Inflammatory macrophage (primary cell): ENCODE measurements around the gene MPP2.
"Not testable (repeated sequence)": the region's sequence is repeated elsewhere in the genome, so short reads cannot be mapped to it uniquely, and the experiment has no call there.

ENCODE experiments used
- DNase-seq, 2 donors: peaks; one replicate each; pipeline ENCODE4 v3.0.0-alpha.2; 2020 to 2022

Gene MPP2

DNA sequence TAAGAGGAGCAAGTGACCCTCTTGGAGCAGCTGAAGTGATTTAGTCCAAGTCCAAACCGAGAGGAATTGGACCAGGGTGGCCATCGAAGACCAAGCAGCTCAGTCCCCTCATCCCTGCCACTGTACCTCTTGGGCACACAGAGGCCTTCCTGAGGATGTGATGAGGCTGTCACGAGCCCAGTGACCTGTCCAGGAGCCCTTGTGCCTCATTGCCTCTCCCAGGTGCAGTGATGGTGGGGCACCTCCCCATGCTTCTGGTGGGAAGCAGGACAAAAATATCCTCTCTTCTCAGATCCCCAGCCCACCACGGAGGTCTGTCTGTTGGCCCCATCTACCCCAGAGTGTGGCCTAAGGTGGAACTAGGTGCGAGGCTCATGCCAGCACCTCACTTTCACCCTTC, 63.1 kb downstream of the MPP2 start:
- no peak for DNase-seq

DNA sequence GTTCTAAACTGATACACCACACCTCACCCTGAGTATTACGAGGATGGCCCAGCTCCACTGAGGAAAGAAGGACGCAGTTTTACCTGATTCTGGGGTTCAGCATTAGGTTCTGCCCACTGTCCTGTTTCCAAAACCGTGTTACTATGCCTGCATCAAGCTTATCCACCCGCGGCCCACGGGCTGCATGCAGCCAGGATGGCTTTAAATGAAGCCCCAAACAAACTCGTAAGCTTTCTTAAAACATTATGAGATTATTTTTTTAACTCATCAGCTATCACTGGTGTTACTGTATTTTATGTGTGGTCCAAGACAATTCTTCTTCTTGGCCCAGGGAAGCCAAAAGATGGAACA, 64.4 kb downstream of the MPP2 start:
- no peak for DNase-seq

DNA sequence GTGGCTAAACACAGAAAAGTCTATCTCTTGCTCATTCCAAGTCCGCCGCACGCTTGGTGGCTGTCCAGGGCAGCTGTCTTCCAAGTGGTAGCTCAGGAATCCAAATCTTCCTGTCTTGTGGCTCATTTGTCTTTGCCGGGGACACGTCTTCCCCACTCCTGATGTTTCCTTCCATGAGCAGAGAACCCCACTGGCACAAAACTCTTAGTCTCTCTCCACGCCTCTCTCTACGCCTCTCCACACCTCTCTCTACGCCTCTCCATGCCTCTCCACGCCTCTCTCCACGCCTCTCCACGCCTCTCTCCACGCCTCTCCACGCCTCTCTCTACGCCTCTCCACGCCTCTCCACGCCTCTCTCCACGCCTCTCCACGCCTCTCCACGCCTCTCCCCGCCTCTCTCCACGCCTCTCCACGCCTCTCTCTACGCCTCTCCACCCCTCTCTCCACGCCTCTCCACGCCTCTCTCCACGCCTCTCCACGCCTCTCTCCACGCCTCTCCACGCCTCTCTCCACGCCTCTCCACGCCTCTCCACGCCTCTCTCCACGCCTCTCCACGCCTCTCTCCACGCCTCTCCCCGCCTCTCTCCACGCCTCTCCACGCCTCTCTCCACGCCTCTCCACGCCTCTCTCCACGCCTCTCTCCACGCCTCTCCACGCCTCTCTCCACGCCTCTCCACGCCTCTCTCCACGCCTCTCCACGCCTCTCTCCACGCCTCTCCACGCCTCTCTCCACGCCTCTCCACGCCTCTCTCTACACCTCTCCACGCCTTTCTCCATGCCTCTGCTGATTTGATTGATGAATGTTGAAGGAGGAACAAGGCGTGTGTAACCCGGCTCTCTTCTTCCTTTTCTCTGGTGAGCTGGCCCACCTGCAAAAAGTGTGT, 65.0 kb downstream of the MPP2 start:
- not testable (repeated sequence) for DNase-seq

DNA sequence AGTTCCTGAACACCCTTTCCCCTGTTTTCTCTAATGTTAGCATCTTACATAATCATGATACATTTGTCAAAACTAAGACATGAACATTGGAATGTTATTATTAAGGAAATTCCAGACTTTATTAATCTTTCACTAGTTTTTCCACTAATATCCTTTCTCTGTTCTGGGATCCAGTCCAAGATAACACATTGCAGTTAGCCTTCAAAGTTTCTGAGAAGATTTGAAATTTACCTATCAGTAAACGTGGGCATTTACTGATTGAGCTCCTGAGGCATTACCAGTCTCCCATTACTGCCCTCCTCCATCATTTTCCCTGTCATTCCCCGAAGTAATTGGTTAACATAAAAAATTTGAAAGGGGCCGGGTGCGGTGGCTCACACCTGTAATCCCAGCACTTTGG, 66.1 kb downstream of the MPP2 start:
- no peak for DNase-seq

DNA sequence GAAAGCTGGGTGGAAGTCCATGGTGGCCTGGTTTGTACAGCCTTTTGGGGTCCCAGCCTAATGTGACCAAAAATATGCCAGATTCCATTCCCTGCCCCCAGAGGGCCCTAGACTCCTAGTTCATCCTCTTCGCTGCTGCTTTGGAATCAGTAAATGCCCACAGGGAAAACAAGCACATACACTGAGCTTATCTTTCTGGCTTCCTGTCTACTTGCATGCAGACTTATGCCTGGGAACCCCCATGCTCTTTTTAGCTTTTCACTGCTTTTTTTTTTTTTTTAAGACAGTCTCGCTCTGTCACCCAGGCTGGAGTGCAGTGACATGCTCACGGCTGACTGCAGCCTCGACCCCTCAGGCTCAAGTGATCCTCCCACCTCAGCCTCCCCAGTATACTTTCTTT, 66.5 kb downstream of the MPP2 start:
- DNase-seq: no peak

DNA sequence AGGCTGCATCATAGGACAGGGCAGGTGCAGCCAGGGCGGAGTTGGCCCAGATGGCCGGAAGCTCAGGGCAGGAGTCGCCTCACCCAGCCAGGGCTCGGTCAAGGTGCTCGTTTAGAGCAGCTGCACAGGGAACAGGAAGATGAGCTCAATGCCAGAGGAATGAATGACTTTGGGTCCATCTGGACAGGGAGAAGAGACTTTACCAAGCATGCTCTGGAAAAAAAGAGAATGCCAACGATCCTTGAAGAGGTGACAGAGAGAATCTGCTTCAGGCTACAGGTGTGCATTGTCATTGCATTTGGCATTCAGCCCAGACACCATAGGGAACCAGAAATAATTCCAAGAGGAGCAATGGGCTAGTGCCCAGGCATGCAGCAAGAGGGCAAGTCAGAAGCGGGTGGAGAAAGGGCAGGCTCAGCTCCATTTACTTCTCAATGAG, 67.6 kb downstream of the MPP2 start:
- DNase-seq: no peak

DNA sequence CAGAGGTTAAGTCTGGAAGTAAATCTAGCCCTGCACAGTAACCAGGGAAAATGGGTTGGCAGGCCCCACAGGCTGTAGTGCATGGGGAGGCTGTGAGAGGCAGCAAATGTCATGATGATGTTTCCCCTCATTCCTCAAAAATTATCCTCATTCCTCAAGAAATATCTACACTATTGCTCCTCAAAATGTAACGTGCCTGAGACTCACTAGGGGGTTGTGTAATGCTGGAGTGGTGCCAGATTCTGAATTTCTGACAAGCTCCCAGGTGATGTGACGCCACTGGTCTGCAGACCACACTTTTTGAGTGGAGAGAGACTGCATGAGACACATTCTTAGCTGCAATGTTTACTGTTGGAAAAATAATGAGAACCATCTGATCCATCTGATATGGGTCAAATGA, 73.2 kb downstream of the MPP2 start:
- no peak for DNase-seq

DNA sequence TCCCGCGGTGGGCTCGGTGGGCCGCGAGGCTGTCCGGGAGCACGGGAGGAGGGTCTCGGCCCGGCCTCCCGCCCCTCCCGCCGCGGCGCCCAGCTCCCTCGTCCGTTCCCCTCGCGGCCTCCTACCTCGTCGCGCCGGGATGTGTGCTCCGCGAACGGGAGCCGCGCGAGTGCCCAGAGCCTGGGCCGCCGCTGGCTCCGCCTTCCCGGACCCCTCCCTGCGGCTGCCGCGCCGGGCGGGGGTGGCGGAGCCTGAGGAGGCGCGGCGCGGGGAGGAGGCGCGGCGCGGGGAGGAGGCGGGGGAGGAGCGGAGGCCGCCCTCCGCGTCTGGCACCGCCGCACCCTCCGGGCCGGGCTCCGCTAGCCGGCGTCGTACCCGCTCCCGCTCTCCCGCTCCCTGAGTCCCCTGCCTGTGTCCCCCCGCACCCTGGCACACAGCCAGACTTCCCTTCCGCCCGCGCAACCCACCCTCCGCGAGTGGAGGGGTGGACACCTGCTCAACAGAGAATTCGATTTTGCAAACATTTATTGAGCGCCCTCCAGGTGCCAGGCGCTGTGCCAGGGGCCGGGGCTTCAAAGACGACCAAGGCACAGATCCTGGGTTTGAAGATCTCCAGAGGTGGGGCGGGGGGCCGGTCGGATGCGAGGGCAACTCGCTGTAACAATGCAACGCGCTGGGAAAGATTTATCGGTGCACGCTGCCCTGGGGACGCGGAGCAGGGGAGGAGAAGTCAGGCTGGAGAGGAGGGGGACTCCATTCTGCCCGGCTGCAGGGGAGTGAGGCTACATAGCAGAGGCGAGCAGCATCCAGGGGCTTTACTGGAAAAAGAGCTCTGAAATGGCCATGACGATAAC, 74.1 kb downstream of the MPP2 start, which contains the start of gene MPP3:
MPP3 (minus strand) TSS at position 171 of the 854 bp plus-strand sequence. CDS start 1,240 bp downstream, outside the sequence.
- peak; percentile 27 to 32 for DNase-seq

DNA sequence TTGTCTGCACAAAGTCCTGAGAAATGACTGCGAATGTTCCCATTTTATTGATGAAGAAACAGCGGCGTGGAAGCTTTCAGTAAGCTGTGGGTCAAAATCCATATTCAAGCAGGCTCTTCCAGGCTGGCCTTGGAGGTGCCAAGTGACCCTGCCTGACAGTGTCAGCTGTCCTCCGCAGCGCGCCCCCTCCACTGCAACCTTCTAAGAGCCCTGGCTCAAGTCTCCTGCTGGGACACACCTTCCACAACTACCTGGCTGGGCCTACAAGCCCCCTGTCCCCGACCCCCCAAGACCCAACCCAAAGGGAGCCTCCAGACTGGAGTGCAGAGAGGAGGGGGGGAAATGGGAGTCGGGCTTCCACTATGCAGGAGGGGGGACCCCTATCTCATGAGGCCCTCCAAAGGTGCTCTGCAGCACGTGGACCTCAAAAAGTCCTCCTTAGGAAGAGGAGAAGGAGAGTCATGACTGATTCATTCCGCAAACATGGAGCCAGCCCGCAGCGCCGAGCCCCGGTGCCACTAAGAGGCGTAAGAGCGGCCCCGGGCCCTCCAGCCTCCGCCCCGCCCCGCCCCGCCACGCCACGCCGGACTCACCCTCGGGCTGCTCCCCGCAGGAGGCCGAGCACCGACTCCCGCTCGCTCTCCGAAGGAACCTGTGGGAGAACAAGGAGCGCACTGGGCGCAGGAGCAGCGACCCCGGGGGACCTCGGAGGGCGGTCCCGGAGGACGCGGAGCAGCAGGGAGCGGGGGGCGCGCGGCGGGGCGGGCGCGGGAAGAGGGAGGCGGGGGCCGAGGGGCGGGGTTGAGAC, 75.0 kb downstream of the MPP2 start:
- DNase-seq: peak in 1 of 2 donors; percentile 8

DNA sequence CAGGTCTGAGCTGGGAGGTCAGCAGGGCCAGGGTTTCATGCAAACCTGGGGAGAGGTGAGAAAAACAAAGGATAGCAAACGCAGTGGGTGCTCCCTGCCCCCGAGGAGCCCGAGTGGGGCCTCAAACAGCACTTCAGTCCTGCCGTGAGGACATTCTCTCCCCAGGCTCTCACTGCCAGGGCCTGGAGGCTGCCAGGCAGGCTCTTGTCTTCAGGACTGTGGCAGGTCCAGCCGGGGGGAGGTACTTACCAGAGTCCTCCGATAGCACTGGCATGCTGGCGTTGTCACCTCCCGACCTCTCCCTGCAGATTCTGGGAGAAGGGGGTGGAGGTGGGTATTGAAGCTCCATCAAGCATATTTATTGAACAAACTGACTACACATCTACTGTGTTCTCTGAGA, 75.7 kb downstream of the MPP2 start:
- no peak for DNase-seq

DNA sequence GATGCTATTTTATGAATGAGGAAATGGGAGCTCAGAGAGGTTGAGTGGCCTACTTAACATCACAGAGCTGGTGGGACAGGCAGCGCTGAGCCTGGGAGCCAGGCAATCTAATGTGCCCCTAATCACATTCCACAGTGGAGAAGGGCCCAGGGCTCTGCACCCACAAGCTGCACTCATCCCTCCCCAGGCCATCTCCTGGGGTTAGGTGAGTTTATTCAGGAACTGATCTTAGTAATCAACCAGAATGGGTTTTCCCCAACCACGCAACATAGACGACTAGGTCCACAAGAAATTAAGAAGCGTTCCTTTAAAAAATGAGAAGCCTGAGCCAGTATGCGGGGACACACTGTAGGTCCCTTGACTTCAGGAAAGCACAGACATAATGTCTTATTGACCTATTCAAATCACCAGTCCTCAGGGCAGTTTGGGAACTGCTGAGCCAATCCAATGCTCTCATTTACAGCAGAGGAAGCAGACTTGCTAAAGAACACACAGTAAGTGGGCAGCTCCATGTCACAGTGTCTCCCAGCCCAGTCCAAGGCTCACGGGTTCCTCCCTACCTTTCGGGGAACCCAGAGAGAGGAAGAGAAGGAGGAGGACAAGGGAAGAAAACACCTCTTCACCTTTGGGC, 76.7 kb downstream of the MPP2 start:
- DNase-seq: peak; percentile 26 to 56

DNA sequence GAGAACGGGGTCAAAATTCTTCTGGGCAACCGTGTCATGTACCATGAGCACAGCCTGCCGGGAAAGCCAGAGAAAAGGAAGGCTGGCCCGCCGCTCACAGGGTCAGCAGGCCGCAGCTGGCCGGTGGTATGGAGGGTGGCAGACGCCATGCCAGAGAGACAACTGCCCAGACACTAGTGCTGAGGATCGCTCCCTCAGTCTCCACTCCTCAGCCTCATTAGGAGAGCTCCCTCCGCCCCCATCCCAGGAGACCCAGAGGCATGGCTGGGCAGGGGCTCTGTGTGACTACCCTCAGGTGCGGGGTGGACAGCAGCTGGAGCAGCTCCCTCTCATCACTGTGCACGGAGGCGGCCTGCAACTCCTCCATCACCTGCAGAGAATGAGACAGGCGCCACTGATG, 77.6 kb downstream of the MPP2 start:
- DNase-seq: no peak

DNA sequence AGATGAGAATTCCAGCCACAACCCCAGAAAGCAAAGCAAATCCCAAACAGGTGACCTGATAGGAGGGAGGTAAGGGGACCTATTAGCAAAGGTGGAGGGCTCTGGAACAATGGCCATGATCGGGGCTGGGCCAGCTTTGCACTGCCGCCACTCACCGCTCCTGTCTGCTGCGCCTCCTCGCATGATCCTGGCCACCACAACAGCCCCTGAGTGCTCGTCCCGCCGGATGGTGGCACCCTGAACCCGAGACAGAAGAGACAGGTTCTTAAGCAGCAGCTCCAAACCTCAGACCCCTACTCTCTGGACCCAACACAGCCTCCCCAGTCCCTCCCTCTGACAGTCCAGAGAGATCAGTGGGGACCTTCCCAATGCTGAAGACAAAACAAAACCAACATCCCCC, 79.7 kb downstream of the MPP2 start:
- no peak for DNase-seq

DNA sequence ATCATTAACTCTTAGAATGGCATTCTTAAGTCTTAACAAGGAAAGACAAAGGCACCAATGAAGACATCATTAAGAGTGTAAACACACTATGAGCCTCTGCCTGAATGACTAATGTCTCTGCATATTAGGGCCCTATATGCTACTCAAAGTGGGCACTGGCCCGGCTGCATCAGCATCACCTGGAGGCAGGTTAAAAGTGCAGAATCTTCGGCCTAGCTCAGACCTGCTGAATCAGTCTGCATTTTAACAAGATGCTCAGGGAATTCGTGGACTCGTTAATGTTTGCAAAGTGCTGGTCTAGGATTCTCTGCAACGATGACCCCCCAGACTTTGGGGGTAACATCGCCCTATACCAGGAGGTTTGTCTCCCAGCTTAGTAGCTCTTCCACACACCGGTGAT, 81.1 kb downstream of the MPP2 start:
- no peak for DNase-seq

DNA sequence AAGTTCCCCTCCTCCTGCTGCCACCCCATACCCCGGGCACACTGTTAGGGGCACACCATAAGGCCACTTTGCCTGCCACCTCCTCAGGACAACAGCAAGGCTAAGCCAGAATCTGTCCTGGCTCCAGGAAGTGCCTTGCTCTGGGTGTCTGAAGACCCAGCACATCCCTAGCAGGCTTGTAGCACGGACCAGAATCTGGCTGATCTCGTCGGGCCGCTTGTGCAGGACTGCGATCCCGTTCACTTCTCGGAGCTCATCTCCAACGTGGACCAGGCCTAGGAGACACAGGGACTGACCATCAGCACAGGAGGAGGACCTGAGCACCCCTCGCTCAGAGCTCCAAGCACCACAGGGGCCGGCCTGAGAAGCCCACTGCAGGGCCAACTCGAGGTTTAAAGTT, 81.8 kb downstream of the MPP2 start:
- DNase-seq: no peak
